NCI-H460 (cell line): ENCODE measurements around the gene LACTB. TPM values are rescaled to one million over a fixed set of nuclear protein-coding genes. Genes with fewer than 3 reads are reported as not detected.

Experiments
- total RNA-seq: library from RNA; depleted of rRNA; stranded (reverse); fragments of >200 nt; shearing (Covaris generic); gene quantifications from 2 replicates; pipeline ENCODE4 v1.2.3, GENCODE V29; 2014; rRNA removed

The LACTB gene
- total RNA-seq, 1 experiment from 2014 or later = 7.5 TPM

Other genes starting within 250 kb of the LACTB start
- 34.3 and 36.6 TPM in 2 replicates for gene TPM1, start 79.1 kb upstream of the LACTB start, total RNA-seq
- gene RPS27L, start 35.6 kb downstream of the LACTB start, total RNA-seq = 298 and 356 TPM in 2 replicates
- 12.5 and 13.1 TPM in 2 replicates for gene RAB8B, start 67.7 kb downstream of the LACTB start, total RNA-seq
- 6.6 and 8.2 TPM in 2 replicates for gene APH1B, start 155.7 kb downstream of the LACTB start, total RNA-seq